Osteocyte (in vitro differentiated cells): ENCODE results near the gene DGKD. TPM values are rescaled to one million over a fixed set of nuclear protein-coding genes. Genes with fewer than 3 reads are reported as not detected.

ENCODE experiments used
- DNase-seq: peaks from one replicate; pipeline ENCODE4 v3.0.0; 2021; ENCODE audit warnings: mixed read lengths; ENCODE audit not compliant: unreplicated experiment; ENCODE audit errors: extremely low spot score
- H3K27ac Mint-ChIP-seq: one replicate; pipeline ENCODE4 v1.8.0; 2021; ENCODE audit warnings: mild to moderate bottlenecking, mixed read lengths; ENCODE audit not compliant: unreplicated experiment
- H3K27me3 Mint-ChIP-seq: one replicate; pipeline ENCODE4 v1.8.0; 2021; ENCODE audit warnings: mixed read lengths; ENCODE audit not compliant: unreplicated experiment
- H3K36me3 Mint-ChIP-seq: one replicate; pipeline ENCODE4 v1.8.0; 2021; ENCODE audit warnings: mixed read lengths; ENCODE audit not compliant: unreplicated experiment
- H3K4me1 Mint-ChIP-seq: one replicate; pipeline ENCODE4 v1.8.0; 2021; ENCODE audit warnings: mixed read lengths; ENCODE audit not compliant: unreplicated experiment
- H3K4me3 Mint-ChIP-seq: one replicate; pipeline ENCODE4 v1.8.0; 2021; ENCODE audit warnings: mild to moderate bottlenecking, moderate library complexity, mixed read lengths; ENCODE audit not compliant: unreplicated experiment
- H3K9me3 Mint-ChIP-seq: one replicate; pipeline ENCODE4 v1.8.0; 2021; ENCODE audit warnings: mixed read lengths; ENCODE audit not compliant: unreplicated experiment
- total RNA-seq: library from RNA; stranded (reverse); gene quantifications from 2 replicates; pipeline ENCODE4 v1.2.1, GENCODE V29; 2021
- TF ChIP-seq, protein P1 (sequence below): fragments of 200-600 bp; sonication (generic); IDR thresholded peaks from 2 replicates; pipeline ENCODE4 v1.5.0; 2021; ENCODE audit warnings: antibody characterized with exemption, mild to moderate bottlenecking, moderate library complexity

DGKD gene
- total RNA-seq, 1 donor from 2014 or later, result 70.5 TPM

DNA sequence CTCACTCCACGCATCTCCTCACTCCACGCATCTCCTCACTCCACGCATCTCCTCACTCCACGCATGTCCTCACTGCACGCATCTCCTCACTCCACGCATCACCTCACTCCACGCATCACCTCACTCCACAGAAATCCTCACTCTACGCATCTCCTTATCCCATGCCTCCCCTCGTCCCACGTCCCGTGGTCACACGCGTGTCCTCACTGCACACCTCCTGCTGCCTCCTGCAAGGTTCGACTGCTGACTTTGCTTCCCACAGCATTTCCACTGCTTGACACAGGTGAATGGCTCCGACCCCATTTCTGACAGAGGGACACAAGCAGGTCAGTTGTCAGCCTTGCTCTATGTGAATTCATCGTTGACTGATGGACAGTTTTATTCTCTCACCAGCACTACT, 109.3 kb downstream of the DGKD start:
- Mint-ChIP-seq H3K27ac (no peak overlapping the region), H3K4me3 (no peak overlapping the region), H3K27me3 (no peaks in the 10 kb centered on the region), H3K9me3 (no peaks in the 10 kb centered on the region), H3K36me3 (peaks cover 31% of the 10 kb centered on the region), H3K4me1 (no peaks in the 10 kb centered on the region)
- TF ChIP-seq, protein P1, sequence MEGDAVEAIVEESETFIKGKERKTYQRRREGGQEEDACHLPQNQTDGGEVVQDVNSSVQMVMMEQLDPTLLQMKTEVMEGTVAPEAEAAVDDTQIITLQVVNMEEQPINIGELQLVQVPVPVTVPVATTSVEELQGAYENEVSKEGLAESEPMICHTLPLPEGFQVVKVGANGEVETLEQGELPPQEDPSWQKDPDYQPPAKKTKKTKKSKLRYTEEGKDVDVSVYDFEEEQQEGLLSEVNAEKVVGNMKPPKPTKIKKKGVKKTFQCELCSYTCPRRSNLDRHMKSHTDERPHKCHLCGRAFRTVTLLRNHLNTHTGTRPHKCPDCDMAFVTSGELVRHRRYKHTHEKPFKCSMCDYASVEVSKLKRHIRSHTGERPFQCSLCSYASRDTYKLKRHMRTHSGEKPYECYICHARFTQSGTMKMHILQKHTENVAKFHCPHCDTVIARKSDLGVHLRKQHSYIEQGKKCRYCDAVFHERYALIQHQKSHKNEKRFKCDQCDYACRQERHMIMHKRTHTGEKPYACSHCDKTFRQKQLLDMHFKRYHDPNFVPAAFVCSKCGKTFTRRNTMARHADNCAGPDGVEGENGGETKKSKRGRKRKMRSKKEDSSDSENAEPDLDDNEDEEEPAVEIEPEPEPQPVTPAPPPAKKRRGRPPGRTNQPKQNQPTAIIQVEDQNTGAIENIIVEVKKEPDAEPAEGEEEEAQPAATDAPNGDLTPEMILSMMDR, result no peak
- no peak for DNase-seq

GRCh38 chr2:233464056-233464455, 109.8 kb downstream of the DGKD start:
- no peaks in the 10 kb centered on the region for H3K4me1 Mint-ChIP-seq
- TF ChIP-seq, protein P1, result no peak
- no peak for DNase-seq
- H3K9me3 Mint-ChIP-seq, result no peaks in the 10 kb centered on the region
- no peak overlapping the region for H3K27ac Mint-ChIP-seq
- peaks cover 33% of the 10 kb centered on the region for H3K36me3 Mint-ChIP-seq
- no peak overlapping the region for H3K4me3 Mint-ChIP-seq
- H3K27me3 Mint-ChIP-seq, result no peaks in the 10 kb centered on the region

GRCh38 chr2:233464531-233465240, 110.4 kb downstream of the DGKD start:
- peaks cover 38% of the 10 kb centered on the region for H3K36me3 Mint-ChIP-seq
- H3K27me3 Mint-ChIP-seq, result no peaks in the 10 kb centered on the region

DNA sequence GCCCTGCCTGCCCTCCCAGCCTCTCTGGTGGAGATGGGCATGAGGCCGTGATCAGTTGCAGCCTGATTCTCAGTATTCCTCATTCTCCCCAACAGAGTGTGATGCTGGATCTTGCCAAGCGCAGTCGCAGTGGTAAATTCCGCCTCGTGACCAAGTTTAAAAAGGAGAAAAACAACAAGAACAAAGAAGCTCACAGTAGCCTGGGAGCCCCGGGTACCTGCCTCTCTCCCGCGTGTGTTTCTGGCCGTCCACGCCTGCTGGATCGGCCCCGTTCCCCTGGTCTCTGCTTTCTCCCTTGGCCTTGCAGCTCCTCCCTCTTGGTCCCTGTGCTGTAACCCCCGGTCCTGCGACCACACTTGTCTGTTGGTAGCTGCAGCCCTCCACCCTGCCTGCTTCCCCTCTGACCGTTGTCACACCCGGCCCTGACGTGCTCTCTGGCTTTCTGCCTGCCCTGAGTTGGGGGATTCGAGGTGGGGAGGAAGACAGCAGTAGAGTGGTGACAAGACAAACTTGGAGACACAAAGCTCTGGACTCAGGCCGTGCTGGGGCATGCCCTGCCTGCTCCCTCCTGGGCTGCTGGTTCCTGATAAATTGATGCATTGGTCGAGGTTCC, 112.8 kb downstream of the DGKD start:
- Mint-ChIP-seq H3K4me3 (no peak overlapping the region), H3K27ac (no peak overlapping the region), H3K4me1 (no peaks in the 10 kb centered on the region), H3K9me3 (no peaks in the 10 kb centered on the region), H3K36me3 (peaks cover 43% of the 10 kb centered on the region), H3K27me3 (no peaks in the 10 kb centered on the region)
- DNase-seq, result no peak
- TF ChIP-seq, protein P1, result no peak

More at GRCh38 chr2:233464531-233465240, 110.4 kb downstream of the DGKD start:
- Mint-ChIP-seq H3K27ac (no peak overlapping the region), H3K4me3 (no peak overlapping the region), H3K9me3 (no peaks in the 10 kb centered on the region), H3K4me1 (no peaks in the 10 kb centered on the region)
- DNase-seq, result no peak
- TF ChIP-seq, protein P1, result no peak

DNA sequence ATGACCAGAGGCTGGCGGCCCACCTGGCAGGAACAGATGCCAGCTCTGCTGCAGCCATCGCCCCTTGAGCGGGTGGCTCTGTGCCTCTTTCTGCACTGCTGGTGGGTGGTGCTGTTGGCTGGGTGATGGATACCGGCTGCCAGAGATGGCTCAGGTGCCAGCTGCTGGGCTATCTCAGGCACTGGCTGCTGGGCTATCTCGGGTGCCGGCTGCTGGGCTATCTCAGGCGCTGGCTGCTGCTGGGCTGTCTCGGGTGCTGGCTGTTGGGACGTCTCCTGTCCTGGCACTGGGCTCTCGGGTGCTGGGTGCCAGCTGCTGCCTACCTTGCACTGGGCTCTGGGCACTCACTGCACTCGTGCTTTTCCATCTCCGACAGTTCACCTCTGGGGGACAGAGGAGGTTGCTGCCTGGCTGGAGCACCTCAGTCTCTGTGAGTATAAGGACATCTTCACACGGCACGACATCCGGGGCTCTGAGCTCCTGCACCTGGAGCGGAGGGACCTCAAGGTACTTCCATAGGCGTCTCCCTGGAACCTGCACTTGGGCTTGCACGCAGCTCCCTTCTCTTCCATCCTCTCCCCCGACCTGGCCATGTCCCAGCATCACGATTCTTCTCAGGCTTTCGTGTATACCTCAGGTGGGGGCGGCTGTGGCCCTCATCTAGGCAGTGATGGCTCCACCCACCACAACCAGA, 113.9 kb downstream of the DGKD start:
- DNase-seq, result no peak
- Mint-ChIP-seq H3K27ac (no peak overlapping the region), H3K36me3 (peaks cover 52% of the 10 kb centered on the region), H3K4me1 (no peaks in the 10 kb centered on the region), H3K27me3 (no peaks in the 10 kb centered on the region), H3K4me3 (no peak overlapping the region), H3K9me3 (no peaks in the 10 kb centered on the region)
- TF ChIP-seq, protein P1, result no peak
